HG03108 (cell line): ENCODE data around the gene DENND4B.

Source experiments
- ATAC-seq: cut with Tn5 transposase; IDR thresholded peaks from one replicate; pipeline ENCODE4 v1.9.1; 2021; ENCODE audit warnings: moderate library complexity; ENCODE audit not compliant: unreplicated experiment

The DENND4B gene

GRCh38 chr1:153973071-153973470 lies 26.6 kb upstream of the DENND4B start:
- no peak for ATAC-seq

GRCh38 chr1:153970346-153970745 lies 23.8 kb upstream of the DENND4B start:
- no peak for ATAC-seq

- ATAC-seq = no peak
These were observed 22.5 kb upstream of the DENND4B start for GRCh38 chr1:153968972-153969371.

- ATAC-seq = no peak
These were observed 21.9 kb upstream of the DENND4B start for GRCh38 chr1:153968408-153968807.

GRCh38 chr1:153968000-153968363 lies 21.5 kb upstream of the DENND4B start:
- no peak for ATAC-seq

GRCh38 chr1:153967107-153967999 lies 20.8 kb upstream of the DENND4B start, which contains the start of gene CREB3L4:
TSS of gene CREB3L4 (plus strand) at chr1:153967902. CDS start at chr1:153968526, 624 bp downstream.
- ATAC-seq = peak; percentile 64

GRCh38 chr1:153963850-153964331 lies 17.4 kb upstream of the DENND4B start:
- ATAC-seq = no peak

- peak; percentile 37 for ATAC-seq
These were observed 16.7 kb upstream of the DENND4B start, which contains the start of gene SLC39A1 for GRCh38 chr1:153963030-153963849. TSS of gene SLC39A1 (minus strand) at chr1:153963537. CDS start at chr1:153962715, 822 bp downstream.

- ATAC-seq = no peak
These were observed 15.8 kb upstream of the DENND4B start for GRCh38 chr1:153962088-153963029.

- no peak for ATAC-seq
These were observed 14.9 kb upstream of the DENND4B start for GRCh38 chr1:153961421-153961820.

GRCh38 chr1:153960206-153960605 lies 13.7 kb upstream of the DENND4B start:
- no peak for ATAC-seq

GRCh38 chr1:153959454-153959853 lies 12.9 kb upstream of the DENND4B start:
- ATAC-seq = no peak

- ATAC-seq = no peak
These were observed 12.4 kb upstream of the DENND4B start for GRCh38 chr1:153958961-153959260.

GRCh38 chr1:153958111-153958960 lies 11.8 kb upstream of the DENND4B start, which contains the start of gene CRTC2:
TSS of gene CRTC2 (minus strand) at chr1:153958612. CDS start at chr1:153958497, 115 bp downstream.
- ATAC-seq = peak; percentile 71

GRCh38 chr1:153957744-153958110 lies 11.2 kb upstream of the DENND4B start:
- ATAC-seq = peak; percentile 16

GRCh38 chr1:153956997-153957715 lies 10.6 kb upstream of the DENND4B start:
- ATAC-seq = no peak

- no peak for ATAC-seq
These were observed 8.3 kb upstream of the DENND4B start for GRCh38 chr1:153954826-153955225.

GRCh38 chr1:153953859-153954365 lies 7.4 kb upstream of the DENND4B start:
- no peak for ATAC-seq

GRCh38 chr1:153951801-153952200 lies 5.3 kb upstream of the DENND4B start:
- no peak for ATAC-seq
